Ishikawa (cell line): Measurements from ENCODE around the gene BAMBI.

ENCODE experiments used
- CEBPB ChIP-seq: IDR thresholded peaks from 2 replicates; pipeline ENCODE4 v1.6.1; 2012
- CREB1 ChIP-seq: IDR thresholded peaks from 2 replicates; pipeline ENCODE4 v1.6.1; 2012; ENCODE audit warnings: low read depth
- EGR1 ChIP-seq: IDR thresholded peaks from 2 replicates; pipeline ENCODE4 v1.6.1; 2012
- EP300 ChIP-seq: IDR thresholded peaks from 2 replicates; pipeline ENCODE4 v1.6.1; 2012; ENCODE audit warnings: borderline replicate concordance
- FOXM1 ChIP-seq: IDR thresholded peaks from 2 replicates; pipeline ENCODE4 v1.6.1; 2012; ENCODE audit warnings: low read depth, borderline replicate concordance
- NFIC ChIP-seq: IDR thresholded peaks from 2 replicates; pipeline ENCODE4 v1.6.1; 2012
- RAD21 ChIP-seq: IDR thresholded peaks from 2 replicates; pipeline ENCODE4 v1.6.1; 2012; ENCODE audit warnings: low read depth
- TAF1 ChIP-seq: IDR thresholded peaks from 2 replicates; pipeline ENCODE4 v1.6.1; 2012; ENCODE audit warnings: low read depth, mild to moderate bottlenecking
- TCF12 ChIP-seq: IDR thresholded peaks from 2 replicates; pipeline ENCODE4 v1.6.1; 2012; ENCODE audit warnings: low read depth
- TEAD4 ChIP-seq: IDR thresholded peaks from 2 replicates; pipeline ENCODE4 v1.6.1; 2012
- YY1 ChIP-seq: IDR thresholded peaks from 2 replicates; pipeline ENCODE4 v1.6.1; 2012; ENCODE audit warnings: low read depth
- ZBTB7A ChIP-seq: IDR thresholded peaks from 2 replicates; pipeline ENCODE4 v1.6.1; 2012; ENCODE audit warnings: low read depth
- TF ChIP-seq, protein P1 (sequence below): IDR thresholded peaks from 2 replicates; pipeline ENCODE4 v1.6.1; 2012; ENCODE audit warnings: low read depth, mild to moderate bottlenecking
- TF ChIP-seq, protein P2 (sequence below): IDR thresholded peaks from 2 replicates; pipeline ENCODE4 v1.6.1; 2012
- TF ChIP-seq, protein P3 (sequence below): IDR thresholded peaks from 2 replicates; pipeline ENCODE4 v1.6.1; 2012

BAMBI gene

DNA sequence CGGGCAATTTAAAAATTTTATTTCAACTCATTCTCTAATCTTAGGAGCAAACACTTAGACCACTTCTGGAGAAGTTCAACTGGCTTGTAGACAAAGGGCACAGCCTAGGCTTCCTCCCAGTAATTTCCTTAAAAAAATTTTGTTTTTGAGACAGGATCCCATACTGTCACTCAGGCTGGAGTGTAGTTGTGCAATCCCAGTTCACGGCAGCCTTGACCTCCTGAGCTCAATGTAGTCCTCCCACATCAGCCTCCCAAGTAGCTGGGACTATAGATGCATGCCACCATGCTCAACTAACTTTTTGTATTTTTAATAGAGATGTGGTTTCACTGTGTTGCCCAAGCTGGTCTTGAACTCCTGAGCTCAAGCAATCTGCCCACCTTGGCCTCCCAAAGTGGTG lies 38.4 kb downstream of the BAMBI start:
- TF ChIP-seq FOXM1, result no peak

DNA sequence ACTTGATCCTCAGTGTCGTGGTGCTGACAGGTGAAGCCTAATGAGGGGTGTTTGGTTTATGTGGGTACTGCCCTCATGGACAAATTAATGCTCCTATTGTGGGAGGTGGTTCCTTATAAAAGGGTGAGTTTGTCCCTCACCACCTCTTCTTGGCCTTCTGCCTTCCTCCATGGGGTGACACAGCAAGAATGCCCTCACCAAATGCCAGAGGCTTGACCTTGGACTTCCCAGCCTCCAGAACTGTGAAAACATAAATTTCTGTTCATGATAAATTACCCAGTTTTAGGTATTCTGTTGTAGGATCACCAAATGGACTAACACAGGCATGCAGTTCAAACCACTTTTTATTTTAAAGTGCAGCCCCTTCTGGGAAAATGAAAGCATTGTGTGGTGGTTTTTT lies 39.4 kb downstream of the BAMBI start:
- no peak for TF ChIP-seq NFIC
- TF ChIP-seq, protein P1, sequence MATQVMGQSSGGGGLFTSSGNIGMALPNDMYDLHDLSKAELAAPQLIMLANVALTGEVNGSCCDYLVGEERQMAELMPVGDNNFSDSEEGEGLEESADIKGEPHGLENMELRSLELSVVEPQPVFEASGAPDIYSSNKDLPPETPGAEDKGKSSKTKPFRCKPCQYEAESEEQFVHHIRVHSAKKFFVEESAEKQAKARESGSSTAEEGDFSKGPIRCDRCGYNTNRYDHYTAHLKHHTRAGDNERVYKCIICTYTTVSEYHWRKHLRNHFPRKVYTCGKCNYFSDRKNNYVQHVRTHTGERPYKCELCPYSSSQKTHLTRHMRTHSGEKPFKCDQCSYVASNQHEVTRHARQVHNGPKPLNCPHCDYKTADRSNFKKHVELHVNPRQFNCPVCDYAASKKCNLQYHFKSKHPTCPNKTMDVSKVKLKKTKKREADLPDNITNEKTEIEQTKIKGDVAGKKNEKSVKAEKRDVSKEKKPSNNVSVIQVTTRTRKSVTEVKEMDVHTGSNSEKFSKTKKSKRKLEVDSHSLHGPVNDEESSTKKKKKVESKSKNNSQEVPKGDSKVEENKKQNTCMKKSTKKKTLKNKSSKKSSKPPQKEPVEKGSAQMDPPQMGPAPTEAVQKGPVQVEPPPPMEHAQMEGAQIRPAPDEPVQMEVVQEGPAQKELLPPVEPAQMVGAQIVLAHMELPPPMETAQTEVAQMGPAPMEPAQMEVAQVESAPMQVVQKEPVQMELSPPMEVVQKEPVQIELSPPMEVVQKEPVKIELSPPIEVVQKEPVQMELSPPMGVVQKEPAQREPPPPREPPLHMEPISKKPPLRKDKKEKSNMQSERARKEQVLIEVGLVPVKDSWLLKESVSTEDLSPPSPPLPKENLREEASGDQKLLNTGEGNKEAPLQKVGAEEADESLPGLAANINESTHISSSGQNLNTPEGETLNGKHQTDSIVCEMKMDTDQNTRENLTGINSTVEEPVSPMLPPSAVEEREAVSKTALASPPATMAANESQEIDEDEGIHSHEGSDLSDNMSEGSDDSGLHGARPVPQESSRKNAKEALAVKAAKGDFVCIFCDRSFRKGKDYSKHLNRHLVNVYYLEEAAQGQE, result no peak
- TF ChIP-seq EP300, result no peak
- TF ChIP-seq YY1, result no peak

DNA sequence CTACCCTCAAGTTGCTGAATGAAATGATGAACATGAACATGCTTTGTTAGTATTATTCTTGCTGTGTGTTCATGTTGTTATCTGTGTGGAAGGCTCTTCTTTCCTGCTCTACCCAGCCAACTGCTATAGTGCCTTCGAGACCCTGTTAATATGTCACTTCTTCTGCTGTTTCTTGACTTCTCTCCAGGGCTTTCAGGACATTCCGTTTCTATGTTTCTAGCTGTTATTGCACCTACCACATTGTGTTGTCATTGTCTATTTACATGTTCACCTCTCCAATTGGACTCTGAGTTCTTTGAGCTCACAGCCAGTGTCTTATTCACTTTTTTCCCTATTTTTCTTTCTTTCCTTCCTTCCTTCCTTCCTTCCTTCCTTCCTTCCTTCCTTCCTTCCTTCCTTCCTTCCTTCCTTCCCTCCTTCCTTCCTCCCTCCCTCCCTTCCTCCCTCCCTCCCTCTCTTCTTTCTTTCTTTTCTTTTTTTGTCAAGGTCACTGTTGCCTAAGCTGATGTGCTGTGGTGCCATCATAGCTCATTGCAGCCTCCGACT lies 40.4 kb downstream of the BAMBI start:
- TF ChIP-seq, protein P1, result no peak
- TF ChIP-seq, protein P2, sequence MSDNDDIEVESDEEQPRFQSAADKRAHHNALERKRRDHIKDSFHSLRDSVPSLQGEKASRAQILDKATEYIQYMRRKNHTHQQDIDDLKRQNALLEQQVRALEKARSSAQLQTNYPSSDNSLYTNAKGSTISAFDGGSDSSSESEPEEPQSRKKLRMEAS, result no peak
- TF ChIP-seq, protein P3, sequence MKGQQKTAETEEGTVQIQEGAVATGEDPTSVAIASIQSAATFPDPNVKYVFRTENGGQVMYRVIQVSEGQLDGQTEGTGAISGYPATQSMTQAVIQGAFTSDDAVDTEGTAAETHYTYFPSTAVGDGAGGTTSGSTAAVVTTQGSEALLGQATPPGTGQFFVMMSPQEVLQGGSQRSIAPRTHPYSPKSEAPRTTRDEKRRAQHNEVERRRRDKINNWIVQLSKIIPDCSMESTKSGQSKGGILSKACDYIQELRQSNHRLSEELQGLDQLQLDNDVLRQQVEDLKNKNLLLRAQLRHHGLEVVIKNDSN, result no peak
- no peak for TF ChIP-seq YY1

DNA sequence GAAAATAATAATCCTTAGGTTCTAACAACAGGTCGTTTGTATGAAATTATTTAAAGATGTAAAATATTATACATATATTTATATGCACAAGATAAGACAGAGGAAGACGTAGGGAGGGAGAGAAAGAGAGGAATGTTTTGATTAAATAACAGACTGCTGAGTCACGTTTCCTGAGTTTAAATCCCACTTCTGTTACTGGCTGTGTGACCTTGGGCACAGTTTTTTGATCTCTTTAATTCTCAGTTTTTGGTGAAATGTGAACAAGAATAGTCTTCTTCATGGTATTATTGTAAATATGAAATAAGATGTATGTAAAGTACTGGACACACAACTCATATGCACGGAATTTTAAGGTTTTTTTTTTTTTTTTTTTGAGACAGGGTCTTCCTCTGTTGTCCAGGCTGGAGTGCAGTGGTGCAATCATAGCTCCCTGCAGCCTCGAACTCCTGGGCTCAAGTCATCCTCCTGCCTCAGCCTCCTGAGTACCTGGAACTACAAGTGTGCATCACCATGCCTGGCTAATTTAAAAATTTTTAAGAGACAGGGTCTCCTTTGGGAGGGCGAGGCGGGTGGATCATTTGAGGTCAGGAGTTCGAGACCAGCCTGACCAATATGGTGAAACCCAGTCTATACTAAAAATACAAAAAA lies 42.6 kb downstream of the BAMBI start:
- TF ChIP-seq TCF12 (no peak), CREB1 (no peak), FOXM1 (no peak), YY1 (no peak), TEAD4 (no peak), CEBPB (no peak), NFIC (no peak), EP300 (no peak), EGR1 (no peak), RAD21 (no peak), ZBTB7A (no peak)
- TF ChIP-seq, protein P2, result no peak
- TF ChIP-seq, protein P3, result no peak

DNA sequence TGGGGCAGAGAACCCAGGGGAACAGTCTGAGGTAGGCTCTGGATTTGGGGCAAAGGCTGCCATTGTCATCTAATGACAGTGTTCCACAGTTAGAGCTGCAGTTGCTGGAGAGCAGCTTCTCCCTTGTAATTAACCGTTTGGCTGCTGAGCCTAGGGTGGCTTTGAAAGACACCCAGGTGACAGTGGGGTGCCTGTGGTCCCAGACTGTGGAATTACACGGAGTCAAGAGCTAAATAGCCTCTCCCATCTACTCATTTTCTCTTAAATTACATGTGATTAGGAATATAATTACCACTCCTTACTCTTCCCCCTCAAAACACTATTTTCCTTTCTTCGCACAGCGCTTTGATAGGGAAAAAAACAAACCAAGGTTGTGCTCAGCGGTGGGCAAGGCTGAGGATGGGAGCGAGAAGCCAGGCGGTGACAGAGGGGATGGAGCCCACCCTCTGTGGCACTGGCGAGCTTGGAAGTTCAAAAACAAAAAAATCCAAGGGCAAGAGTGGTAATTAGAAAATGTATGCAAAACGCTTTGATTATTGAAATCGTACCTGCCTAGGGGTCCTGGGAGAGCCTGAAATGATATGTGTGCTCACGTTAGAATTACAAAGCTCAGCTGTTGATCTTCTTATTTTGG lies 44.1 kb downstream of the BAMBI start:
- TF ChIP-seq CEBPB, result no peak
- TF ChIP-seq EP300, result no peak
- TF ChIP-seq ZBTB7A, result no peak
- TF ChIP-seq, protein P2, result no peak
- TF ChIP-seq TEAD4, result no peak
- TF ChIP-seq, protein P1, result no peak
- TF ChIP-seq YY1, result no peak
- no peak for TF ChIP-seq CREB1
- TF ChIP-seq, protein P3, result no peak
- no peak for TF ChIP-seq FOXM1
- no peak for TF ChIP-seq TAF1
- no peak for TF ChIP-seq NFIC
- TF ChIP-seq TCF12, result no peak
- TF ChIP-seq EGR1, result no peak
- no peak for TF ChIP-seq RAD21
